ENCODE results near the gene MRGPRF. TPM values are rescaled to one million over a fixed set of nuclear protein-coding genes. Genes with fewer than 3 reads are reported as not detected.

Gene MRGPRF
- polyA plus RNA-seq, 1 donor from 2014 or later: not detected

GRCh38 chr11:69030301-69030700, 17.3 kb upstream of the MRGPRF start:
- H3K9ac ChIP-seq (ENCODE audit: low read length): no peak overlapping the region
- no peaks in the 10 kb centered on the region for H4K20me1 ChIP-seq (ENCODE audit: insufficient read depth)
- TF ChIP-seq RAD21 (conservative IDR thresholded peaks at IDR 0.05) (no peak), POLR2AphosphoS5 (IDR thresholded peaks at IDR 0.05) (no peak), CTCF (IDR thresholded peaks at IDR 0.05; ENCODE audit: poor library complexity, severe bottlenecking) (no peak)
- no peaks in the 10 kb centered on the region for H3K9me2 ChIP-seq (ENCODE audit: insufficient read depth, low read length)
- no peak overlapping the region for H3K4me3 ChIP-seq (ENCODE audit: low read length)
- H3K4me2 ChIP-seq (ENCODE audit: low read length): no peak overlapping the region
- H2AFZ ChIP-seq (ENCODE audit: low read depth, low read length): no peak overlapping the region
- no peaks in the 10 kb centered on the region for H3K36me3 ChIP-seq (ENCODE audit: insufficient read depth, low read length)
- no peaks in the 10 kb centered on the region for H3K79me2 ChIP-seq (replicated peaks; ENCODE audit: insufficient read depth, low read length)
- no peaks in the 10 kb centered on the region for H3K9me3 ChIP-seq (ENCODE audit: low read length)
- no peaks in the 10 kb centered on the region for H3K27me3 ChIP-seq (ENCODE audit: insufficient read depth, low read depth, low read length)
- no peak overlapping the region for H3K27ac ChIP-seq (ENCODE audit: low read length)
- no peaks in the 10 kb centered on the region for H3F3A ChIP-seq (ENCODE audit: insufficient read depth, low read length, poor library complexity, severe bottlenecking)

- H3K27ac ChIP-seq (ENCODE audit: low read length): no peak overlapping the region
- no peak overlapping the region for H2AFZ ChIP-seq (ENCODE audit: low read depth, low read length)
- no peaks in the 10 kb centered on the region for H3K27me3 ChIP-seq (ENCODE audit: insufficient read depth, low read depth, low read length)
- H3K9me3 ChIP-seq (ENCODE audit: low read length): no peaks in the 10 kb centered on the region
- H3K4me3 ChIP-seq (ENCODE audit: low read length): no peak overlapping the region
- no peak overlapping the region for H3K9ac ChIP-seq (ENCODE audit: low read length)
- H3K36me3 ChIP-seq (ENCODE audit: insufficient read depth, low read length): no peaks in the 10 kb centered on the region
- no peaks in the 10 kb centered on the region for H3F3A ChIP-seq (ENCODE audit: insufficient read depth, low read length, poor library complexity, severe bottlenecking)
- no peaks in the 10 kb centered on the region for H3K79me2 ChIP-seq (replicated peaks; ENCODE audit: insufficient read depth, low read length)
- H3K9me2 ChIP-seq (ENCODE audit: insufficient read depth, low read length): no peaks in the 10 kb centered on the region
- TF ChIP-seq EP300 (conservative IDR thresholded peaks at IDR 0.05; ENCODE audit: poor library complexity, severe bottlenecking): no peak
- TF ChIP-seq RAD21 (conservative IDR thresholded peaks at IDR 0.05): no peak
- H4K20me1 ChIP-seq (ENCODE audit: insufficient read depth): no peaks in the 10 kb centered on the region
- H3K4me2 ChIP-seq (ENCODE audit: low read length): no peak overlapping the region
Observed at GRCh38 chr11:69027704-69028372, 14.8 kb upstream of the MRGPRF start.

- no peaks in the 10 kb centered on the region for H3K79me2 ChIP-seq (replicated peaks; ENCODE audit: insufficient read depth, low read length)
- no peak overlapping the region for H3K9ac ChIP-seq (ENCODE audit: low read length)
- no peak overlapping the region for H3K27ac ChIP-seq (ENCODE audit: low read length)
- H3K36me3 ChIP-seq (ENCODE audit: insufficient read depth, low read length): no peaks in the 10 kb centered on the region
- no peaks in the 10 kb centered on the region for H3K9me2 ChIP-seq (ENCODE audit: insufficient read depth, low read length)
- no peak overlapping the region for H2AFZ ChIP-seq (ENCODE audit: low read depth, low read length)
- no peaks in the 10 kb centered on the region for H3K27me3 ChIP-seq (ENCODE audit: insufficient read depth, low read depth, low read length)
- H3F3A ChIP-seq (ENCODE audit: insufficient read depth, low read length, poor library complexity, severe bottlenecking): no peaks in the 10 kb centered on the region
- H3K9me3 ChIP-seq (ENCODE audit: low read length): no peaks in the 10 kb centered on the region
- TF ChIP-seq RAD21 (conservative IDR thresholded peaks at IDR 0.05) (no peak), SMC3 (conservative IDR thresholded peaks at IDR 0.05; ENCODE audit: poor library complexity) (no peak), EZH2 (IDR thresholded peaks at IDR 0.05; ENCODE audit: borderline replicate concordance, insufficient read depth, low read length, poor library complexity, severe bottlenecking) (no peak), POLR2AphosphoS5 (IDR thresholded peaks at IDR 0.05) (no peak), TAF1 (IDR thresholded peaks at IDR 0.05; ENCODE audit: low read depth) (no peak), MXI1 (conservative IDR thresholded peaks at IDR 0.05; ENCODE audit: poor library complexity, severe bottlenecking) (no peak), REST (IDR thresholded peaks at IDR 0.05; ENCODE audit: borderline replicate concordance) (no peak), EP300 (conservative IDR thresholded peaks at IDR 0.05; ENCODE audit: poor library complexity, severe bottlenecking) (no peak), CTCF (IDR thresholded peaks at IDR 0.05; ENCODE audit: poor library complexity, severe bottlenecking) (no peak)
- H3K4me3 ChIP-seq (ENCODE audit: low read length): no peak overlapping the region
- no peak overlapping the region for H3K4me2 ChIP-seq (ENCODE audit: low read length)
- no peaks in the 10 kb centered on the region for H4K20me1 ChIP-seq (ENCODE audit: insufficient read depth)
Observed at GRCh38 chr11:69024509-69024908, 11.5 kb upstream of the MRGPRF start.

All from neural cell (in vitro differentiated cells).